ENCODE measurements around the gene MAN2A1.

DNA sequence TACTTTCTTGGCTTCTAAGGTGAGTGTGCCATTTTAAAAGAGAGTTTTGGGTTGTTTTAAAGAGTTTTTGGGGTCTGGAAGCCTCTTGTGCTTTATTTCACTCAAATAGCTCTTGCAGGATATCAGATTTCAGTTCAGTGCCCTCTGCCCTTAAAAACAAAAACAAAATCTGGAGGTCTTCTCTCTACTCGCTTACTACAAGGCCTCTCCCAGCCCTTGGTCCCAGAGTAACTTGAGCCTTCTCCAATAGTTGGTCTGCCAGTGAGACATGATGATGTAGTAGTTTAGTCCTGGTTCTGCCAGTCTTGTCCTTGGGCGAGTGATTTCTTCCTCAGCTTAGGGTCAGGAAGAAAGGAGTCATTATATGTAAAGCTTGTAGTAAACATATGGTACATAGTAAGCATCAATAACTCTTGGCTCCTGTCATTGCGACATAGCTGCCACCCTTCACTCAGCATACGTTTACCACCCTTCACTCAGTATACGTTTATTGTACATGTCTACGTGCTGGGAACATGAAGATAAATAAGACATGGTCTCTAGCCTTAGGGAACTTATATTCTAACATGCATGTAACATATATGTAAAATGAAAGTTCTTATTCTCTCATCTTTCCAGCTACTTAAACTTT is 147.6 kb downstream of the MAN2A1 start:
- no peak for TF ChIP-seq EP300 (IDR thresholded peaks at IDR 0.05)
- no peak for TF ChIP-seq POLR2A (IDR thresholded peaks at IDR 0.05)
- TF ChIP-seq, protein P1, sequence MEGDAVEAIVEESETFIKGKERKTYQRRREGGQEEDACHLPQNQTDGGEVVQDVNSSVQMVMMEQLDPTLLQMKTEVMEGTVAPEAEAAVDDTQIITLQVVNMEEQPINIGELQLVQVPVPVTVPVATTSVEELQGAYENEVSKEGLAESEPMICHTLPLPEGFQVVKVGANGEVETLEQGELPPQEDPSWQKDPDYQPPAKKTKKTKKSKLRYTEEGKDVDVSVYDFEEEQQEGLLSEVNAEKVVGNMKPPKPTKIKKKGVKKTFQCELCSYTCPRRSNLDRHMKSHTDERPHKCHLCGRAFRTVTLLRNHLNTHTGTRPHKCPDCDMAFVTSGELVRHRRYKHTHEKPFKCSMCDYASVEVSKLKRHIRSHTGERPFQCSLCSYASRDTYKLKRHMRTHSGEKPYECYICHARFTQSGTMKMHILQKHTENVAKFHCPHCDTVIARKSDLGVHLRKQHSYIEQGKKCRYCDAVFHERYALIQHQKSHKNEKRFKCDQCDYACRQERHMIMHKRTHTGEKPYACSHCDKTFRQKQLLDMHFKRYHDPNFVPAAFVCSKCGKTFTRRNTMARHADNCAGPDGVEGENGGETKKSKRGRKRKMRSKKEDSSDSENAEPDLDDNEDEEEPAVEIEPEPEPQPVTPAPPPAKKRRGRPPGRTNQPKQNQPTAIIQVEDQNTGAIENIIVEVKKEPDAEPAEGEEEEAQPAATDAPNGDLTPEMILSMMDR (IDR thresholded peaks at IDR 0.05): no peak
- no peak for TF ChIP-seq POLR2AphosphoS5 (IDR thresholded peaks at IDR 0.05)
